ENCODE measurements around the gene MYL11.

Gene MYL11

GRCh38 chr16:30350134-30350871 is 24.3 kb upstream of the MYL11 start:
- H3K4me3 Mint-ChIP-seq = peak overlapping the region; percentile 32
- peaks cover 73% of the 10 kb centered on the region for H3K36me3 Mint-ChIP-seq (ENCODE audit: low read depth)
- no peaks in the 10 kb centered on the region for H3K9me3 Mint-ChIP-seq
- no peak for DNase-seq
- peak overlapping the region; percentile 98 for H3K27ac Mint-ChIP-seq
- H3K27me3 Mint-ChIP-seq = no peaks in the 10 kb centered on the region
- H3K4me1 Mint-ChIP-seq (ENCODE audit: low read depth) = peaks cover 52% of the 10 kb centered on the region

- Mint-ChIP-seq H3K4me1 (ENCODE audit: low read depth) (peaks cover 58% of the 10 kb centered on the region), H3K4me3 (peak overlapping the region; percentile 32), H3K27ac (peak overlapping the region; percentile 98), H3K27me3 (no peaks in the 10 kb centered on the region), H3K36me3 (ENCODE audit: low read depth) (peaks cover 74% of the 10 kb centered on the region), H3K9me3 (no peaks in the 10 kb centered on the region)
- DNase-seq = no peak
Measured at GRCh38 chr16:30351001-30351441, 23.6 kb upstream of the MYL11 start.

DNA sequence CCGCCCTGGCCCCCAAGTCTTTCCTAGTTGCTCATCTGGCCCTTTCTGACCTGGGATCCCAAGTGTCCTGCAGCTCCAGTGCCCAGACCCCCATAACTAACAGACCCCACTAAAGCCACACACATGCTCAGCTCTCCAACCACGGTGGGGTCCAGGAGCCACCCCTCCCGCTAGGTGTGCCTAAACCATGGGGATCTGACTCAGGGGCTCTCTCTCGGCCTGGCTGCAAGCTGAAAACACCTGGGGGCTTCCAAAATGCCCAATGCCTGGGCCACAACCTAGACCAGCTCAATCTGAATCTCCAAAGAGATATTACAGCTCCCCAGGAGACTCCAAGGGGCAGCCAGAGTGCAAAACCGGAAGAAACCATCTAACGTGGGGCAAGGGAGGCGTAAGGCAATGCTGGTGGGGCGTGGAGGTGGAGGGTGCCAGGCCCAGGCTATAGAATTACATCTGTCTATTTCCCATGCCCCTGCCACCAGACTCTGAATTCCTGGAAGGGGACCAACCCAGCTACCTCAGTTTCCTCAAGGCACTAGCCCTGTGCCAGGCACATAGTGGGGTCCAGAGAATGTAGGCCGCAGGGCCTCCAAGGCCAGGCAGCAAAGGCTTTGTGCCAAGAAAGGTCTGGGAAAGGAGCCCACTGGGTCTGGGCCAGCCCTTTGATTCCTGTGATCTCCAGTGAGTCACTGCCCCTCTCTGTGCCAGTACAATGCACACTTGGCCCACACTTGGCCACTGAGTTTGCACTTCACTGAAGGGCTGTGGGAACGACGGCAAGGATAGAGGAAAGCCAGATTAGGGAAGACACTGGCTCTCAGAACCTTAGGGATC is 22.8 kb upstream of the MYL11 start:
- no peak for DNase-seq
- Mint-ChIP-seq H3K36me3 (ENCODE audit: low read depth) (peaks cover 81% of the 10 kb centered on the region), H3K27me3 (no peaks in the 10 kb centered on the region), H3K4me1 (ENCODE audit: low read depth) (peaks cover 65% of the 10 kb centered on the region), H3K9me3 (no peaks in the 10 kb centered on the region), H3K27ac (peak overlapping the region; percentile 98), H3K4me3 (no peak overlapping the region)

DNA sequence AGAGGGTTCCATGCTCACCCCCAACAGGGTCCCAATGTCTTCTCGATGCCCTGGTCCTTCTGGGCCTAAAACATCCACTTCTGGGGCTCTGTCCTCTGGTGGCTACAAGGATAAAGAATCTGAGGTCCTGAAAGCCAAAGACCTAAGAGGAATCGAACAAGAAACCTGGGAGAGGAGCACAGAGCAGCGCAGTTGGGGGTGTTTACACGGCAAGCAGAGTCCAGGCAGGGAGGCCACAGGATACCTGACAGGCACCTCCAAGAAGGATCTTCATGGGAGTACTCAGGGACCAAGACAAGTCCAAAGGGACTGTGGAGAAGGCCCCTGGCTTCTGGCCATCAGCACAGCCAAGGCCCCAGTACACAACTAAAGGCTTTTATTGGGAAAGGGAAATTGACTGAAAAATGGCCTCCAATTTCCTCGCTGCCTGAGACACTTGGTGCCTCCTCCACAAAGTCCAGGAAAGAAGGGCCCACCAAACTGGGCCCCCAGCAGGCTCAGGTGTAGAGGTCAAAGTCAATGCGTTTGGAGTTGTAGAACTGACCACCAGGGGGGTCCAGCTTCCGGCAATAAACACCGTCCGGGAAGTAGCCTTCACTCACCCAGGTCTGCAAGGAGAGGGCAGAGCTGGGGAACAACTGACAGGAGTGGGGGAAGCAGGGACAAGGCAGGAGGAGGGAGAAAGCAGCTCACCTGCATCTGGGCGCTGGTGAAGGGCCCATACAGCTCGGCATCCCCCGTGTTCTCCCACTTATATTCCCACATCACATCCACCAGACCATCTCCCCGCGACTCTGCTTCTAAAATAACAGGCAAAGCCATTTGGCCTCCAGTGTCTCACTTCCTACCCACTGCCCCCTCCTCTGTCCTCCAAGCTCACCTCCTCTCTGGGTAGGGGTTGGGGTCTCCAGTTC is 21.9 kb upstream of the MYL11 start:
- peaks cover 90% of the 10 kb centered on the region for H3K36me3 Mint-ChIP-seq (ENCODE audit: low read depth)
- no peaks in the 10 kb centered on the region for H3K9me3 Mint-ChIP-seq
- peak overlapping the region; percentile 98 for H3K27ac Mint-ChIP-seq
- H3K4me3 Mint-ChIP-seq = peak overlapping the region; percentile 41
- H3K27me3 Mint-ChIP-seq = no peaks in the 10 kb centered on the region
- DNase-seq = no peak
- peaks cover 68% of the 10 kb centered on the region for H3K4me1 Mint-ChIP-seq (ENCODE audit: low read depth)

DNA sequence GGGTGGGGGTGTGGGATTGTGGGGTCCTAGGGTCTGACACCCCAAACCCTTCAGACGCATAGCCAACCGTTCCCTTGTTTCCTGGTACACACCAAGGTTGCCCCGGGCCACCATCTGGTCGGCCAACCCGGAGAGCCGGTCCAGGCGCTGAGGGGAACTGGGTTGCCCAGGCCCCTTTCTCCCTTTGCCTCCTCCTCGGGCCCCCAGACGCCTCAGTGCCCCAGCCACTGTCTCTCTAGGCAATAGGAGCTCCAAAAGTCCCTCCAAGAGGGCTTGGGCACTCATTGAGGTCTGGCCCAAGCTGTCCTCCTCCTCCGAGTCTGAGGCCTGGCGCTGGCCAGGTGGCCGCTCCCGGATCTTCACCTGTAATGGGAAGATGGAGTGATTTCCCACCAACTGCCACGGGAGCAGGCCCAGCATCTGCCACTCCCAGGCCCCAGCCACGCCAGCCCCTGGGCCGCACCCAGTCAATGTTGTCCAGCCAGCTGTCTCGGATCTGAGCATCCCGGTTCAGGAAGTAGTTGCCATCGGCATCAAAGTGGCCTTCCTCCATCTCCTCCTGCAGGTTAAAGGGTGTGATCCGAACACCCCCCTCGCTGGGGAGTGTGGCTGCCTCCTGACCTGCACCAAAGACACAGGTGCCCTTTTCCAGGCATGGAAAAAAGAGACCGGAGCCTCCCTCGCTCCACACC is 21.0 kb upstream of the MYL11 start:
- peak overlapping the region; percentile 98 for H3K27ac Mint-ChIP-seq
- H3K4me1 Mint-ChIP-seq (ENCODE audit: low read depth) = peaks cover 68% of the 10 kb centered on the region
- no peak for DNase-seq
- no peaks in the 10 kb centered on the region for H3K9me3 Mint-ChIP-seq
- peak overlapping the region; percentile 96 for H3K4me3 Mint-ChIP-seq
- peaks cover 89% of the 10 kb centered on the region for H3K36me3 Mint-ChIP-seq (ENCODE audit: low read depth)
- H3K27me3 Mint-ChIP-seq = no peaks in the 10 kb centered on the region

DNA sequence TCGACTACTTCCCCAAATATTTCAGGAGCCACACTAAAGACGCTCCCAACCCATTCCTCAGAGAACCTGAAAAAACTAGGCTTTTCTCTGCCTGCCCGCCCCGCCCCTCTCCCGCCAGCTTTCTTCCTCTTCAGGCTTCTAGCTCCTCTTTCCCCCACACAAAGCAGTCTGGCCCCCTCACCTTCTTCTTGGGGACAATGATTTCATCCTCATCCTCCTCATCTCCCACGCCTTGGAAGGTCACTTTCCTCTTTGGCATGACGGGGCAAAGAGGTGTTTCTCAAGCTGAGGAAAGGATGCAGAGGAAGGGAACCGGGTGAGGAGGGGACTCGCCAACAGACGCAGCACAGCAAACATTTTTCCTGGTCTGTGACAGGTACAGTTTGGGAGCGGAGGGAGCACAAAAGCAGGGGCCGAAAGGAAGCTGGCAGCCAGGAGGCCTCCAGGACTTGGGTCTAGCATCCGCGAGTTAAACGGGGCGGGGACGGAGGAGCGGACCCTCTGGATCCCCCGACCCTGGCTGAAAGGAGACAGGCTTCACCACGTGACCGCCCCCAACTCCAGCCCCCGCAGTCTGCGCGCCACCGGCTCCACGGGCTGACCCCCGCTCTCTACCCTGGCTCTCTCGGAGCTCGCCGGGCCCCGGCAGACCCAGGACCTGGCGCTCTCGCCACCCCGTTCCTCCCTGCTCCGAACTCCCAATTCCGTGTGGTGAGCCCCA is 20.0 kb upstream of the MYL11 start:
- no peak for DNase-seq
- Mint-ChIP-seq H3K4me3 (peak overlapping the region; percentile 96), H3K27me3 (no peaks in the 10 kb centered on the region), H3K9me3 (no peaks in the 10 kb centered on the region), H3K4me1 (ENCODE audit: low read depth) (peaks cover 62% of the 10 kb centered on the region), H3K27ac (peak overlapping the region; percentile 98), H3K36me3 (ENCODE audit: low read depth) (peaks cover 90% of the 10 kb centered on the region)

GRCh38 chr16:30355144-30355953 is 19.3 kb upstream of the MYL11 start, which contains the start of gene CD2BP2:
CD2BP2 (minus strand) TSS chr16:30355308; CDS start chr16:30354681, 627 bp downstream.
- H3K27ac Mint-ChIP-seq = peak within 1 kb of the TSS; percentile 98
- H3K4me3 Mint-ChIP-seq = peak within 1 kb of the TSS; percentile 96
- H3K9me3 Mint-ChIP-seq = no peaks in the 10 kb centered on the region
- H3K4me1 Mint-ChIP-seq (ENCODE audit: low read depth) = peaks cover 56% of the 10 kb centered on the region
- no peaks in the 10 kb centered on the region for H3K27me3 Mint-ChIP-seq
- H3K36me3 Mint-ChIP-seq (ENCODE audit: low read depth) = peaks cover 90% of the 10 kb centered on the region
- peak; percentile 88 for DNase-seq

GRCh38 chr16:30355954-30356308 is 18.7 kb upstream of the MYL11 start:
- DNase-seq = no peak
- Mint-ChIP-seq H3K27ac (peak overlapping the region; percentile 98), H3K4me3 (peak overlapping the region; percentile 96), H3K9me3 (no peaks in the 10 kb centered on the region), H3K36me3 (ENCODE audit: low read depth) (peaks cover 89% of the 10 kb centered on the region), H3K27me3 (no peaks in the 10 kb centered on the region), H3K4me1 (ENCODE audit: low read depth) (peaks cover 50% of the 10 kb centered on the region)

DNA sequence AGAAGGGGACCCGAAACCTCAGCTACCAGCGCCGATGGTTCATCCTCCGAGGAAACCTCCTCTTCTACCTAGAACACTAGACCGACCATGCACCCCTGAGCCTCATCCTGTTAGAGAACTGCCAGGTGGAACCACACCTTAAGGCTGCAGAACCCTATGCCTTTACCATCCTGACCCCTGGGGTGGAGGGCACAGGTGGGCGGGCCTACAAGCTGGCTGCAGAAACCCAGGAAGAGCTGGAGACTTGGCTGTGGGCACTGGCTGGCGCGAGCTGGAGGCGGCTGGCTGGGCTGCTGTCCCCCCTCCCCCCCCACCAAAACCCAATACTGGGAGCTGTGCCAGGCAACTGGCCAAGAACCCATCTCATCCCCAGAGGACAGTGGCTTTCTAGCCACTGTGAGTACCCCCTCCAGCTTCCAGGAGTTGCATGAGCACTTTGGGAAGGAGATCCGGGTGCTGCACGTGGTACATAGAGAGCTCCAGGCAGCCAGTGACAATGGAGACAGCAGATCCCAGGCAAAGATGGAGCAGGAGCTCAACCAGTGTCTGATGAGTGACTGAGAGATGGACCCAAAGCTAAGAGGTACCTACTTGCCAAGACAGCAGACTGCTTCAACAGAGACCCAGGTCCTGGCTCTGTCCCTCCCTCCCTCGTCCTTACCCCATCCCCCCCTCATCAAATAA is 18.1 kb upstream of the MYL11 start:
- Mint-ChIP-seq H3K27me3 (no peaks in the 10 kb centered on the region), H3K9me3 (no peaks in the 10 kb centered on the region), H3K36me3 (ENCODE audit: low read depth) (peaks cover 89% of the 10 kb centered on the region), H3K4me3 (peak overlapping the region; percentile 96), H3K27ac (peak overlapping the region; percentile 98), H3K4me1 (ENCODE audit: low read depth) (peaks cover 45% of the 10 kb centered on the region)
- DNase-seq = no peak

- Mint-ChIP-seq H3K36me3 (ENCODE audit: low read depth) (peaks cover 87% of the 10 kb centered on the region), H3K27ac (peak overlapping the region; percentile 67), H3K27me3 (no peaks in the 10 kb centered on the region), H3K4me1 (ENCODE audit: low read depth) (peaks cover 41% of the 10 kb centered on the region), H3K4me3 (no peak overlapping the region), H3K9me3 (no peaks in the 10 kb centered on the region)
- DNase-seq = no peak
Measured at GRCh38 chr16:30357085-30357714, 17.4 kb upstream of the MYL11 start.

GRCh38 chr16:30357715-30358576 is 16.7 kb upstream of the MYL11 start:
- Mint-ChIP-seq H3K9me3 (no peaks in the 10 kb centered on the region), H3K4me1 (ENCODE audit: low read depth) (peaks cover 36% of the 10 kb centered on the region), H3K36me3 (ENCODE audit: low read depth) (peaks cover 85% of the 10 kb centered on the region), H3K27me3 (no peaks in the 10 kb centered on the region), H3K27ac (peak overlapping the region; percentile 67), H3K4me3 (no peak overlapping the region)
- DNase-seq = no peak

All from activated T-cell treated with anti-CD3 and anti-CD28 coated beads, Interleukin-2, amount 50 U/mL, for 24 hours (primary cell).